Progenitor cell of endocrine pancreas (in vitro differentiated cells): ENCODE results near the gene EIF3B. TPM values are rescaled to one million over a fixed set of nuclear protein-coding genes. Genes with fewer than 3 reads are reported as not detected.
A peak's percentile ranks its signal among the peaks of the same experiment; 100 is the strongest.
"Not testable (repeated sequence)": the region's sequence is repeated elsewhere in the genome, so short reads cannot be mapped to it uniquely, and the experiment has no call there.

Experiments used
- DNase-seq: peaks from one replicate; pipeline ENCODE4 v3.0.0; 2021; ENCODE audit warnings: low spot score; ENCODE audit not compliant: unreplicated experiment
- H3K27ac Mint-ChIP-seq: 2 replicates; pipeline ENCODE4 v1.8.0; 2021; ENCODE audit warnings: mild to moderate bottlenecking, moderate library complexity, mixed read lengths
- H3K27me3 Mint-ChIP-seq: 2 replicates; pipeline ENCODE4 v1.8.0; 2021; ENCODE audit warnings: mixed read lengths
- H3K36me3 Mint-ChIP-seq: 2 replicates; pipeline ENCODE4 v1.8.0; 2022; ENCODE audit warnings: mixed read lengths; ENCODE audit not compliant: insufficient read depth
- H3K4me1 Mint-ChIP-seq: 2 replicates; pipeline ENCODE4 v1.8.0; 2021; ENCODE audit warnings: low read depth, mixed read lengths
- H3K4me3 Mint-ChIP-seq: 2 replicates; pipeline ENCODE4 v1.8.0; 2021; ENCODE audit warnings: low read depth, mild to moderate bottlenecking, moderate library complexity, mixed read lengths
- H3K9me3 Mint-ChIP-seq: 2 replicates; pipeline ENCODE4 v1.8.0; 2021; ENCODE audit warnings: low read depth, mixed read lengths
- CTCF ChIP-seq: fragments of 200-600 bp; sonication (generic); IDR thresholded peaks from one replicate; pipeline ENCODE4 v1.5.0; 2021; ENCODE audit warnings: antibody characterized with exemption, mild to moderate bottlenecking; ENCODE audit not compliant: unreplicated experiment
- long read RNA-seq: library from polyadenylated mRNA; unstranded; transcript quantifications from one replicate; pipeline ENCODE4 v2.0.0, GENCODE V29; 2020
- total RNA-seq: library from RNA; stranded (reverse); gene quantifications from 2 replicates; pipeline ENCODE4 v1.2.1, GENCODE V29; 2021

EIF3B gene
- total RNA-seq = 158 and 172 TPM in 2 replicates
- long read RNA-seq, partial matches to known transcripts = 27 of 38 reads
- long read RNA-seq, other reads (novel, unspliced or antisense) = 7 of 38 reads

- Mint-ChIP-seq H3K9me3 (no peaks in the 10 kb centered on the region), H3K36me3 (peaks cover 4% of the 10 kb centered on the region), H3K4me3 (peak within 1 kb of the TSS; percentile 94), H3K4me1 (peaks cover 18% of the 10 kb centered on the region), H3K27me3 (no peaks in the 10 kb centered on the region), H3K27ac (peak within 1 kb of the TSS; percentile 100)
- DNase-seq = peak; percentile 67
- TF ChIP-seq CTCF = no peak
These were observed at the start of gene EIF3B for GRCh38 chr7:2354186-2354938. EIF3B (plus strand) TSS chr7:2354827; CDS start chr7:2354922, 95 bp downstream.

- H3K27ac Mint-ChIP-seq, H3K27me3 Mint-ChIP-seq, DNase-seq, H3K36me3 Mint-ChIP-seq, H3K4me1 Mint-ChIP-seq, H3K9me3 Mint-ChIP-seq, H3K4me3 Mint-ChIP-seq: not testable (repeated sequence)
These were observed 49.4 kb upstream of the EIF3B start for GRCh38 chr7:2305258-2305657.

- no peaks in the 10 kb centered on the region for H3K9me3 Mint-ChIP-seq
- TF ChIP-seq CTCF = no peak
- no peak overlapping the region for H3K27ac Mint-ChIP-seq
- H3K27me3 Mint-ChIP-seq = no peaks in the 10 kb centered on the region
- H3K4me3 Mint-ChIP-seq = no peak overlapping the region
- H3K36me3 Mint-ChIP-seq = peaks cover 4% of the 10 kb centered on the region
- no peak for DNase-seq
- no peaks in the 10 kb centered on the region for H3K4me1 Mint-ChIP-seq
These were observed 47.9 kb upstream of the EIF3B start for GRCh38 chr7:2306688-2307087.

- no peak for TF ChIP-seq CTCF
- Mint-ChIP-seq H3K4me3 (no peak overlapping the region), H3K27me3 (no peaks in the 10 kb centered on the region), H3K27ac (no peak overlapping the region), H3K9me3 (no peaks in the 10 kb centered on the region), H3K36me3 (peaks cover 4% of the 10 kb centered on the region), H3K4me1 (peaks cover 3% of the 10 kb centered on the region)
- DNase-seq = no peak
These were observed 46.9 kb upstream of the EIF3B start for GRCh38 chr7:2307690-2308107.

GRCh38 chr7:2309889-2310331 lies 44.7 kb upstream of the EIF3B start:
- Mint-ChIP-seq H3K27ac (peak overlapping the region; percentile 41), H3K27me3 (no peaks in the 10 kb centered on the region), H3K9me3 (no peaks in the 10 kb centered on the region), H3K4me1 (peaks cover 5% of the 10 kb centered on the region), H3K4me3 (no peak overlapping the region), H3K36me3 (peaks cover 1% of the 10 kb centered on the region)
- no peak for TF ChIP-seq CTCF
- DNase-seq = no peak
